22Rv1 (cell line): ENCODE data around the gene RAPGEF3.

Experiments used
- ZFX ChIP-seq: fragments of 450-650 bp; IDR thresholded peaks from 2 replicates; pipeline ENCODE4 v1.6.1; 2017; ENCODE audit warnings: antibody characterized with exemption, borderline replicate concordance
- TF ChIP-seq, protein P1 (sequence below): fragments of 450-650 bp; IDR thresholded peaks from 2 replicates; pipeline ENCODE4 v1.5.1; 2017; ENCODE audit warnings: mild to moderate bottlenecking

DNA sequence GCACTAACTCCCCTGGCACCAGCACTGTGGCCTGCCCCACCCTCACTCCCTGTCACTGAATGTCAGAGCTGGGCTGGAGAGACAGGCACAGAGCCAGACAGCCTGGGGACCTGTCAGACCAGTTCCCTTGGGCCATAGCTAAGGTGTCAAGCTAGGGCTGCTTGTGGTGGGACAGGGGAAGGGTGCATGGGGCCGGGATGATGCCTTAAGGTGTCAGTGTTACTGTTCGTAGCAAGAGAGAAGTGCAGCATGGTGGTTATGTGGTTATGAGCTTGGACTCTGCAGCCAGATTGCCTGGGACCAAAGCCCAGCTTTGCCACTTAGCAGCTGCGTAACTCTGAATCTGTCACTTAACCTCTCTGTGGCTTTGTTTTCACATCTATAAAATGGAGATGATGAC, 3.8 kb downstream of the RAPGEF3 start:
- TF ChIP-seq, protein P1, sequence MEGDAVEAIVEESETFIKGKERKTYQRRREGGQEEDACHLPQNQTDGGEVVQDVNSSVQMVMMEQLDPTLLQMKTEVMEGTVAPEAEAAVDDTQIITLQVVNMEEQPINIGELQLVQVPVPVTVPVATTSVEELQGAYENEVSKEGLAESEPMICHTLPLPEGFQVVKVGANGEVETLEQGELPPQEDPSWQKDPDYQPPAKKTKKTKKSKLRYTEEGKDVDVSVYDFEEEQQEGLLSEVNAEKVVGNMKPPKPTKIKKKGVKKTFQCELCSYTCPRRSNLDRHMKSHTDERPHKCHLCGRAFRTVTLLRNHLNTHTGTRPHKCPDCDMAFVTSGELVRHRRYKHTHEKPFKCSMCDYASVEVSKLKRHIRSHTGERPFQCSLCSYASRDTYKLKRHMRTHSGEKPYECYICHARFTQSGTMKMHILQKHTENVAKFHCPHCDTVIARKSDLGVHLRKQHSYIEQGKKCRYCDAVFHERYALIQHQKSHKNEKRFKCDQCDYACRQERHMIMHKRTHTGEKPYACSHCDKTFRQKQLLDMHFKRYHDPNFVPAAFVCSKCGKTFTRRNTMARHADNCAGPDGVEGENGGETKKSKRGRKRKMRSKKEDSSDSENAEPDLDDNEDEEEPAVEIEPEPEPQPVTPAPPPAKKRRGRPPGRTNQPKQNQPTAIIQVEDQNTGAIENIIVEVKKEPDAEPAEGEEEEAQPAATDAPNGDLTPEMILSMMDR: no peak
- no peak for TF ChIP-seq ZFX
